ENCODE results near the gene ZNF385B.

ZNF385B gene

GRCh38 chr2:179855673-179856072 is 5.7 kb downstream of the ZNF385B start:
- no peak for DNase-seq (ENCODE audit: low read depth)

- DNase-seq (ENCODE audit: low read depth) = no peak
Observed at GRCh38 chr2:179854891-179855290, 6.5 kb downstream of the ZNF385B start.

GRCh38 chr2:179853108-179853507 is 8.3 kb downstream of the ZNF385B start:
- DNase-seq (ENCODE audit: low read depth) = no peak

GRCh38 chr2:179850188-179850587 is 11.2 kb downstream of the ZNF385B start:
- DNase-seq (ENCODE audit: low read depth) = no peak

- DNase-seq (ENCODE audit: low read depth) = no peak
Observed at GRCh38 chr2:179849719-179850118, 11.7 kb downstream of the ZNF385B start.

- no peak for DNase-seq (ENCODE audit: low read depth)
Observed at GRCh38 chr2:179843541-179843940, 17.9 kb downstream of the ZNF385B start.

- DNase-seq (ENCODE audit: low read depth) = no peak
Observed at GRCh38 chr2:179842498-179843153, 18.8 kb downstream of the ZNF385B start.

GRCh38 chr2:179840840-179841239 is 20.6 kb downstream of the ZNF385B start:
- DNase-seq (ENCODE audit: low read depth) = no peak

- no peak for DNase-seq (ENCODE audit: low read depth)
Observed at GRCh38 chr2:179837408-179837807, 24.0 kb downstream of the ZNF385B start.

GRCh38 chr2:179830043-179830787 is 31.2 kb downstream of the ZNF385B start:
- no peak for DNase-seq (ENCODE audit: low read depth)

- no peak for DNase-seq (ENCODE audit: low read depth)
Observed at GRCh38 chr2:179826297-179826696, 35.1 kb downstream of the ZNF385B start.

- DNase-seq (ENCODE audit: low read depth) = no peak
Observed at GRCh38 chr2:179825494-179825893, 35.9 kb downstream of the ZNF385B start.

- no peak for DNase-seq (ENCODE audit: low read depth)
Observed at GRCh38 chr2:179824961-179825360, 36.5 kb downstream of the ZNF385B start.

- DNase-seq (ENCODE audit: low read depth) = no peak
Observed at GRCh38 chr2:179822540-179822939, 38.9 kb downstream of the ZNF385B start.

- no peak for DNase-seq (ENCODE audit: low read depth)
Observed at GRCh38 chr2:179818546-179818945, 42.9 kb downstream of the ZNF385B start.

- DNase-seq (ENCODE audit: low read depth) = no peak
Observed at GRCh38 chr2:179817181-179817841, 44.1 kb downstream of the ZNF385B start.

- no peak for DNase-seq (ENCODE audit: low read depth)
Observed at GRCh38 chr2:179814050-179814449, 47.4 kb downstream of the ZNF385B start.

- no peak for DNase-seq (ENCODE audit: low read depth)
Observed at GRCh38 chr2:179812501-179812900, 48.9 kb downstream of the ZNF385B start.

- DNase-seq (ENCODE audit: low read depth) = no peak
Observed at GRCh38 chr2:179811042-179811441, 50.4 kb downstream of the ZNF385B start.

GRCh38 chr2:179809606-179810005 is 51.8 kb downstream of the ZNF385B start:
- DNase-seq (ENCODE audit: low read depth) = no peak

GRCh38 chr2:179805001-179805400 is 56.4 kb downstream of the ZNF385B start:
- no peak for DNase-seq (ENCODE audit: low read depth)

GRCh38 chr2:179804206-179804605 is 57.2 kb downstream of the ZNF385B start:
- DNase-seq (ENCODE audit: low read depth) = no peak

Data from CMK (cell line).